Kasumi-1 (cell line): ENCODE measurements around the gene MEP1A.
"Not testable (repeated sequence)": the region's sequence is repeated elsewhere in the genome, so short reads cannot be mapped to it uniquely, and the experiment has no call there.

Experiments used
- DNase-seq, 2 experiments: peaks; one replicate each; lab custom pipeline; 2025; lab: John Stamatoyannopoulos, UW

The MEP1A gene

GRCh38 chr6:46793138-46793537 is at the start of gene MEP1A:
Gene MEP1A, plus strand, starts transcription at chr6:46793389. Its CDS starts 10 bp downstream, at chr6:46793399.
- no peak for DNase-seq

GRCh38 chr6:46743425-46744158 is 49.6 kb upstream of the MEP1A start:
- DNase-seq, result no peak

GRCh38 chr6:46744159-46744725 is 48.9 kb upstream of the MEP1A start:
- DNase-seq, result not testable (repeated sequence)

- no peak for DNase-seq
Measured at GRCh38 chr6:46745973-46746372, 47.2 kb upstream of the MEP1A start.

- no peak for DNase-seq
Measured at GRCh38 chr6:46746696-46747095, 46.5 kb upstream of the MEP1A start, which contains the start of gene ANKRD66. Gene ANKRD66, plus strand, starts transcription at chr6:46746933. Its CDS starts 5,016 bp downstream, at chr6:46751949.

- DNase-seq, result no peak
Measured at GRCh38 chr6:46748940-46749503, 44.2 kb upstream of the MEP1A start.

- DNase-seq, result no peak
Measured at GRCh38 chr6:46749731-46750130, 43.5 kb upstream of the MEP1A start.

GRCh38 chr6:46751658-46752057 is 41.5 kb upstream of the MEP1A start:
- DNase-seq, result no peak

GRCh38 chr6:46755865-46756264 is 37.3 kb upstream of the MEP1A start:
- DNase-seq, result no peak

- DNase-seq, result no peak
Measured at GRCh38 chr6:46756469-46757213, 36.5 kb upstream of the MEP1A start.

GRCh38 chr6:46757214-46757596 is 36.0 kb upstream of the MEP1A start:
- no peak for DNase-seq

GRCh38 chr6:46758960-46759753 is 34.0 kb upstream of the MEP1A start:
- DNase-seq, result no peak

- DNase-seq, result no peak
Measured at GRCh38 chr6:46760925-46761324, 32.3 kb upstream of the MEP1A start.

- DNase-seq, result no peak
Measured at GRCh38 chr6:46763466-46763865, 29.7 kb upstream of the MEP1A start.

GRCh38 chr6:46764280-46764679 is 28.9 kb upstream of the MEP1A start:
- not testable (repeated sequence) for DNase-seq

- DNase-seq, result no peak
Measured at GRCh38 chr6:46764961-46765360, 28.2 kb upstream of the MEP1A start.

- DNase-seq, result peak in 1 of 2 experiments; percentile 10
Measured at GRCh38 chr6:46772016-46772415, 21.2 kb upstream of the MEP1A start.

GRCh38 chr6:46772762-46773161 is 20.4 kb upstream of the MEP1A start:
- peak; percentile 97 to 98 for DNase-seq

- DNase-seq, result no peak
Measured at GRCh38 chr6:46773201-46773855, 19.9 kb upstream of the MEP1A start.

GRCh38 chr6:46774736-46775135 is 18.5 kb upstream of the MEP1A start:
- DNase-seq, result not testable (repeated sequence)

- no peak for DNase-seq
Measured at GRCh38 chr6:46776070-46776712, 17.0 kb upstream of the MEP1A start.
